ENCODE measurements around the gene RNF167.
"Not testable (repeated sequence)": the region's sequence is repeated elsewhere in the genome, so short reads cannot be mapped to it uniquely, and the experiment has no call there.

Gene RNF167

DNA sequence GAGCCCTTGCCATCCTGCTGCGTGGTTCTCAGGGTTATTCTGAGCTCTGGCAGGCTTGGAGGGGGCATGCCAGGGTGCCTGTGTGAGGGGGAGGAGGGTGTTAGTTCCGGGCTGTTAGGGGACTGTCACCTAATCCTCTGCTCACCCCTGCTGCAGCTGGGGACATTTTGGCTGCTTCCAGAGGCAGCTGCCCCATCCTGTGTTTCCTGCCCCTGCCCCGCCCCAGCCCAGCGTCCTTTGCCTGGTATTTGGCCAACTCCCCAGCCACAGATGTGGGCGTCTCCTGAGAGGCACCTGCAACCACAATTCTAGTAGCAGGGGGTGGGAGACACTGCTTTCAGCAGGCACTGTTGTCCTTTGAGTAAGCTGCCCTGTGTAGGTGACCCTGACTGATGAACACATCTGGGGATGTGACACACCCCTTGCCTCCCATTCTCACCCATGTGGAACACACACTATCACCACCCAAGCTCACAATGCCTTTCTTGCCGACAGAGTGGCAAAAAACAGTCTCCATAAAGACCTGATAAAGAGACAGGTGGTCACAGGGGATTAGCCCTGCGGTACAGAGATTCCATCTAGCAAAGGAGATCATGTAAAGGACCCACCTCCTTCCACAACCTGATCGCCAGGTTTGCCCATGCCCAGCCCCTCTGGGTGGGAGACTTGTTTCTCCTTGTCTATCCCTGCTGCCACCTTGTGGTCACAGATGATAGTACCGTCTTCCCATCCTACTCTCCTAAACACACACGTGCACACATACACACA, 36.8 kb upstream of the RNF167 start, which contains the start of gene CHRNE:
Gene CHRNE, minus strand, starts transcription at position 48 of the 768 bp plus-strand sequence. Its CDS starts 35 bp downstream, at position 13.
- peak; percentile 84 for DNase-seq

DNA sequence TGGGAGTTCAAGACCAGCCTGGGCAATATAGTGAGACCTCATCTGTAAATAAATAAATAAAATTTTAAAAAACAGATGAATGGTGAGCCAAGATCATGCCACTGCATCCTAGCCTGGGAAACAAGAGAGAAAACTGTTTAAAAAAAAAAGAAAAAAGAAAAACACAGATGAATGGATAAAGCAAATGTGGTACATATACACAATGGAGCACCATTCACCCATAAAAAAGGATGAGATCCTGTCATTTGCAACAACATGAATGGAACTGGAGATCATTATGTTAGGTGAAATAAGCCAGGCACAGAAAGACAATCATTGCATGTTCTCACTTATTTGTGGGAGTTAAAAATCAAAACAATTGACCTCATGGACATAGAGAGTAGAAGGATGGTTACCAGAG, 33.4 kb upstream of the RNF167 start:
- DNase-seq, result not testable (repeated sequence)

DNA sequence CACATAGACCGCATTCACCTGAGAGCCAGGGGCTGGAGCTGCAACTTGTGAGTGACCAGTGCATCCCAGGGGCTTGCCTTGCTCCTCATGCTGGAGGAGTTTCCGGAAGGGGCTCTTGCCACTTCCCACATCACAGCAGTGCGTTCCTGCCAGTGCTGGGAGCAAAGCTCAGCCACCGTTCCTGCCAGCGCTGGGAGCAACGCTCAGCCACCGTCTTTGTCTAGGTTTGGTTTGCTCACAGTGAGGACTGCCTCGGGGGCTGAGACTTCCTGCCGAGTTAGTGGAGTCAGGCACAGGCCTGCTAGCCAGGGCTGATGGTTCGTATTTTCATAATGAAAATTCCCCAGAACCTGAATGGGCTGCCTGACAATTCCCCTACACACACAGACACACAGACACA, 31.8 kb upstream of the RNF167 start:
- no peak for DNase-seq

DNA sequence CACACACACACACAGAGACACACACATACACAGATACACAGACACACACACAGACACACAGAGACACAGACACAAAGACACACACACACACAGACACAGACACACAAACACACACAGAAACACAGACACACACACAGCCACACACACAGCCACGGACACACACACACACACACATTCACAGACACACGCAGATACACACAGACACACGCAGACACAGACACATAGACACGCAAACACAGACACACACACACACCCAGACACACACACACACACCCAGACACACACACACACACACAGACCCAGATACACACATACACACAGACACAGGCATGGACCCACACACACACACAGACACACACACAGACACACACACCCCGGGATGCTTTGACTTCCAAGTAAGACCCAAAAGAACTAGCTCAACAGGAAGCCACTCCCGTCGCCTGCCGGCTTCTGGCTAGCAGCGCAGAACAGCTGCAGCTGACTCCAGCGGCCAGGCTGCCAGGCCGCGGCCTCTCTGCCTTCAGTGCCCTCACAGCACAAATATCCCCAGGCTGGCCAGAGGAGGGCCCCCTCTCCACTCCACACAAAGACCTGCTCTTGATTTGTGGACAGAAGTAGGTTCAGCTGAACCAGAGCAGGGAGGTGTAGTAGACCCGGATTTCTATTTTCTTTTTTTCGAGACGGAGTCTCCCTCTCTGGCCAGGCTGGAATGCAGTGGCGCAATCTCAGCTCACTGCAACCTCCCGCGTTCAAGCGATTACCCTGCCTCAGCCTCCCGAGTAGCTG, 31.2 kb upstream of the RNF167 start:
- peak; percentile 56 for DNase-seq

- DNase-seq, result no peak
Observed at GRCh38 chr17:4913994-4914393, 26.1 kb upstream of the RNF167 start.

- not testable (repeated sequence) for DNase-seq
Observed at GRCh38 chr17:4914551-4914950, 25.5 kb upstream of the RNF167 start.

DNA sequence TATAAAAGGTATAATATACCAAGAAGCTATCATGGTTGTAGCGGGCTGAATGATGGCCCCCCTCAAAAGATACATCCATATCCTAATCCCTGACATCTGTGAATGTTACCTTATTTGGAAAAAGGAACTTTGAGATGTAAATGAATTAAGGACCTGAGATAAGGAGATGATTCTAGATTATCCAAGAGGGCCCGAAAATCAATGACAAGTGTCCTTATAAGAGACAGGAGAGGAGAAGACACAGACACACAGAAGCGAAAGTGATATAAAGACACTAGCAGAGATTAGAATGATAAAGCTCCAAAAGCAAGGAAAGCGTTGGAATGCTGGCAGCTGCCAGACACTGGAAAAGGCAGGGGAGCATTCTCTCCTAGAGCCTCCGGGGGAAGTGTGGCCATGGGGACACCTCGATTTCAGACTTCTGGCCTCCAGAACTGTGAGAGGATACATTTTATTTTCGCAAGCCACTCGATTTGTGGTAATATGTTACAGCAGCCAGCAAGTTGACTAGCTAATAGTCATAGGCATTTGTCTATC, 20.5 kb upstream of the RNF167 start:
- DNase-seq, result no peak

DNA sequence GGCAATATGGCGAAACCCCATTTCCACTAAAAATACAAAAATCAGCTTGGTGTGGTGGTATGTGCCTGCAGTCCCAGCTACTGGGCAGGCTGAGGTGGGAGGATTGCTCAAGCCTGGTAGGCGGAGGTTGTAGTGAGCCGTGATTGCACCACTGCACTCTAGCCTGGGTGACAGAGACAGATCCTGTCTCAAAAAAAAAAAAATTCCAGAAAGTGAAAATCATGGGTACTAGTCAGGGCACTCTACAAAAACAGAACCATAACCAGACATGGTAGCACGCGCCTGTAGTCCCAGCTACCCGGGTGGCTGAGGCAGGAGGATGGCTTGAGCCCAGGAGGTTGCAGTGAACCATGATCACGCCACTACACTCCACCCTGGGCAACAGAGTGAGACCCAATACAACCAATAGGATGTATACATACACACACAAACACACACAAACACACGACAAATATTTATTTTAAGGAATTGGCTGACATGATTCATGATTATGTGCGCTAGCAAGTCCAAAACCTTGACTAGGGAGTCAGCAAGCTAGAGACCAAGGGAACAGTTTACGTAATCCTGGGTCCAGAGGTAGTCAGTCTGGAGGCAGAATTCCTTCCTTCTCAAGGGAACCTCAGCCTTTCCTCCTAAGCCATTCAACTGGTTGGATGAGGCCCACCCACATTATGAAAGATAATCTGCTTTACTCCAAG, 19.6 kb upstream of the RNF167 start:
- no peak for DNase-seq

GRCh38 chr17:4921320-4921719, 18.7 kb upstream of the RNF167 start:
- DNase-seq, result no peak

DNA sequence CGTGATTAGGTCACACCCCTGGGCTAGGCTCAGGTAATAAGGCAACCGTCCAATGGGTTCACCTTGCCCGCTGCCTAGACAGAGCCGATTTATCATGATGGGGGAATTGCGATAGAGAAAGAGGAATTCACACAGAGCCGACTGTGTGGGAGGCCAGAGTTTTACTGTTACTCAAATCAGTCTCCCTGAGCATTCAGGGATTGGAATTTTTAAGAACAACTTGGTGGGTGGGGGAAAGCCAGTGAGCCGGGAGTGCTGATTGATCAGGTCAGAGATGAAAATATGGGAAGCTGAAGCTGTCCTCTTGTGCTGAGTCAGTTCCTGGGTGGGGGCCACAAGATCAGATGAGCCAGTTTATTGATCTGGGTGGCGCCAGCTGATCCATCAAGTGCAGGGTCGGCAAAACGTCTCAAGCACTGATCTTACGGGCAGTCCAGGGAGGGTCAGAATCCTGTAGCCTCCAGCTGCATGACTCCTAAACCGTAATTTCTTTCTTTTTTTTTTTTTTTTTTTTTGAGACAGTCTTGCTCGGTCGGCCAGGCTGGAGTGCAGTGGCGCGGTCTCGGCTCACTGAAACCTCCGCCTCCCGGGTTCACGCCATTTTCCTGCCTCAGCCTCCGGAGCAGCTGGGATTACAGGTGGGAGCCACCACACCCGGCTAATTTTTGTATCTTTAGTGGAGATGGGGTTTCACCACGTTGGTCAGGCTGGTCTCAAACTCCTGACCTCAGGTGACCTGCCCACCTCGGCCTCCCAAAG, 13.3 kb upstream of the RNF167 start:
- not testable (repeated sequence) for DNase-seq

DNA sequence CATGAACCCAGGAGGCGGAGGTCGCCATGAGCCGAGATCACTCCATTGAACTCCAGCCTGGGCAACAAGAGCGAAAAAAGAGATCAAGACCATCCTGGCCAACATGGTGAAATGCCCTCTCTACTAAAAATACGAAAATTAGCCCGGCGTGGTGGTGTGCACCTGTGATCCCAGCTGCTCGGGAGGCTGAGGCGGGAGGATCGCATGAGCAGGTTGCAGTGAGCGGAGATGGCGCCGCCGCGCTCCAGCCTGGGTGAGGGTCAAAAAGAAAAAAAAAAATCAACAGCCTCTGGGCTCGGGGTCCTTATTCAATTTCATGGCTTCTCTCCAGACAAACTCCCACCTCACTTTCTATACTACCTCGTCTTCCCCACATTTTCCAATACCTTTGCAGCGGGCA, 11.2 kb upstream of the RNF167 start:
- DNase-seq, result no peak

- no peak for DNase-seq
Observed at GRCh38 chr17:4931963-4932362, 8.1 kb upstream of the RNF167 start, which contains the start of gene GP1BA. GP1BA (plus strand) TSS chr17:4932277; CDS start chr17:4932605, 328 bp downstream.

GRCh38 chr17:4932756-4933155, 7.3 kb upstream of the RNF167 start:
- DNase-seq, result no peak

DNA sequence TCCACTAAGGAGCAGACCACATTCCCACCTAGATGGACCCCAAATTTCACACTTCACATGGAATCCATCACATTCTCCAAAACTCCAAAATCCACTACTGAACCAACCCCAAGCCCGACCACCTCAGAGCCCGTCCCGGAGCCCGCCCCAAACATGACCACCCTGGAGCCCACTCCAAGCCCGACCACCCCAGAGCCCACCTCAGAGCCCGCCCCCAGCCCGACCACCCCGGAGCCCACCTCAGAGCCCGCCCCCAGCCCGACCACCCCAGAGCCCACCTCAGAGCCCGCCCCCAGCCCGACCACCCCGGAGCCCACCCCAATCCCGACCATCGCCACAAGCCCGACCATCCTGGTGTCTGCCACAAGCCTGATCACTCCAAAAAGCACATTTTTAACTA, 6.4 kb upstream of the RNF167 start:
- DNase-seq, result no peak

GRCh38 chr17:4934173-4934979, 5.7 kb upstream of the RNF167 start:
- peak; percentile 20 for DNase-seq

DNA sequence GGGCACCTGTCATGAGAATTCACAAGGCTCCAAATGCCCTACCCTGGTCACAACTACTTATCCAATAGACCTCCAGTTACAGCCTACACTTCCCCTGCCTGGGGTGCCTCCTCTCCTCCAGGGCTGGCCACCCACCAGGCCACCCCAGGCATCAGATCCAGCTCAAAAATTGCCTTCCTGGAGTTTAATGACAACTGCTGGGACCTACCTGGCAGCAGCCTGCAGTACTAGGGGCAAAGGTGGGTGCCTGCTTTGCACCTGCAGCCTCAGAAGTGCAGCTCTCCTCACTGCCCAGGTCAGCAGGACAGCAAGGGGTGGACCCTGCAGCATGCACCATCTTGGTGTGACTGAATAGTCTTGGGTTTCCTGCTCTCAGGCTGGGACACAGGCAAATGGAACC, 4.4 kb upstream of the RNF167 start:
- no peak for DNase-seq

- no peak for DNase-seq
Observed at GRCh38 chr17:4936436-4936835, 3.6 kb upstream of the RNF167 start.

DNA sequence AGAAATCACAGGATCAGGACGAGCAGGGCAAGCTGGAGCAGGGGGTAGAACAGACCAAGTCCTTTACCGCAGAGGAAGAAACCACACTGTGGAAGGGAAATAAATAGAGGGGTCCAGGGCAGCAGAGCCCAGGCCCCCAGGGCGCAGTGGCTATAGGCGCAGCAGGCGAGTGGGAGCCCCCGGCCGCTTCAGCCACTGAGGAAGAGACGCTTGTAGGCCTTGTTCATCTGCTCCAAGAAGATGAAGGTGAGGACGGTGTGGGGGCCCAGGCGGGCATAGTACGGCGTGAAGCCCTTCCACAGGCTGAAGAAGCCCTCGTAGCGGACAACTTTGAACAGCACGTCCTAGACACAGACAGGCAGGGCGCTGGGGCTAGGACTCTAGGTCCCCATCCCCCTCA, 2.5 kb upstream of the RNF167 start:
- DNase-seq, result no peak

DNA sequence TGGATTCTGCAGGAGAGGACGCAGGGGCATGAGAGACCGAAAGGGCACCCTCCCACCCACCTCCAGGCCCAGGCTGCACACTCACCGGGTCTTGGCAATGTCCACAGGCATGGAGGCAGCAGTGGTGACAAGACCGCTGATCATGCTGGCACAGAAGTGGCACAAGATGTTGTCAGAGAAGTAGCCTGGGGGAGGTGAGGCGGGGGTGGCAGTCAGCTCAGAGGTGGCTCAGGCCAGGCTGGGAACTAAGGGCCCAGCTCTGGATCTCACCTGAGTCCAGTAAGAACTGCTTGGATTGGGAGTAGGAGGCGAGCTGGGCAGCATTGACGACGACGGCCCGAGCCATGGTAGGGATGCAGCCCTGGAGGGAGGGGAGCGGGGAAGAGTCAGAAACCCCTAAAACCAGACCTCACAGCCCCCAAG, 2.0 kb upstream of the RNF167 start:
- DNase-seq, result no peak

DNA sequence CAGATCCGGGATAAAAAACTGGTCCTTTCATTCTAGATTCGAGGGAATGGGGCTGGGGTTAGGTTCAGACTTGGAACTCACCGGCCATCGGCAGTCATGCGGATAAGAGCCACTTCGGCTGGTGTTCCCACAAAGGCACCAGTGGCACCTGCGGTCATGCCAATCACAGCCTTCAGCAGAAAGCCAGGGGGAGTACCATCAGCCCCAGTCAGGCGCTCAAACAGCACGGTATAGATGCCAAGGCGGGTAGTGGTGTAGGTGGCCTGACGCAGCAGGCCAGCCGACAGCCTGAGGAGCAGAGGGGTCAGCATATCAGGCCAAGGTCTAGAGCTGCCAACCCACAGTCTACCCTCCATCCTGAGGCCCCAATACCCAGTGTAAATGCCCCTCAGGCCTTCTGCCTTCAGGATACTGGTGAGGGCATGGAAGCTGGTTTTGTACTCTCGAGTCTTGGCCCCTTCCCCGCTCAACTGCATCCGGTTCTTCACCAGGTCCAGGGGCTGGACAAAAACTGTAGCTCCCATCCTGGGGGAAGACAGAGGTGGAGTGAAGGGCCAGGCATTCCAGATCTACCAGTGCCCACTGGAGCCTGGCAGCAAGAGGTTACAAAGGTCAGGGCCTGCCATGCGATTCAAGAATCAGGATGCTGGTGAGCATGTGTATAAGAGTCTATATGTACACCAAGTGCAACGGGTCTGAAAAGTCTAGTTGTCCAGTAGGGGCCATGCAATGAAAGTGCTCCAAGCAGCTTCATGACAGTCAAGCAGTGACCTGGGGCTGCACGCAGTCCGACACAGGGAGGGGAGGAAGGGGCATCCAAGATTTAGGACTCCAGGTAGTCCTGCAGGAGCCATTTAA, 1.2 kb upstream of the RNF167 start:
- no peak for DNase-seq

- DNase-seq, result no peak
Observed at GRCh38 chr17:4939546-4939795, 597 bp upstream of the RNF167 start.
